IPS DF 4.7 (cell line): ENCODE data around the gene GRIK2.

Source experiments
- DNase-seq: peaks from one replicate; pipeline ENCODE4 v3.0.0-alpha.2; 2013; ENCODE audit warnings: low spot score; ENCODE audit errors: extremely low read depth

The GRIK2 gene

GRCh38 chr6:101537753-101538316 lies 144.3 kb downstream of the GRIK2 start:
- DNase-seq = no peak

GRCh38 chr6:101539510-101540245 lies 146.2 kb downstream of the GRIK2 start:
- no peak for DNase-seq

- no peak for DNase-seq
Measured at GRCh38 chr6:101541894-101542293, 148.4 kb downstream of the GRIK2 start.

GRCh38 chr6:101543796-101544195 lies 150.3 kb downstream of the GRIK2 start:
- no peak for DNase-seq

GRCh38 chr6:101544286-101544685 lies 150.8 kb downstream of the GRIK2 start:
- DNase-seq = no peak

GRCh38 chr6:101545191-101545590 lies 151.7 kb downstream of the GRIK2 start:
- no peak for DNase-seq

- no peak for DNase-seq
Measured at GRCh38 chr6:101550451-101550850, 156.9 kb downstream of the GRIK2 start.

GRCh38 chr6:101554231-101554630 lies 160.7 kb downstream of the GRIK2 start:
- no peak for DNase-seq

- DNase-seq = no peak
Measured at GRCh38 chr6:101558712-101559111, 165.2 kb downstream of the GRIK2 start.

GRCh38 chr6:101572627-101573026 lies 179.1 kb downstream of the GRIK2 start:
- DNase-seq = no peak

GRCh38 chr6:101577091-101577490 lies 183.6 kb downstream of the GRIK2 start:
- no peak for DNase-seq

GRCh38 chr6:101578306-101578705 lies 184.8 kb downstream of the GRIK2 start:
- DNase-seq = no peak

- no peak for DNase-seq
Measured at GRCh38 chr6:101582792-101583191, 189.3 kb downstream of the GRIK2 start.

- no peak for DNase-seq
Measured at GRCh38 chr6:101585501-101585900, 192.0 kb downstream of the GRIK2 start.

- no peak for DNase-seq
Measured at GRCh38 chr6:101588343-101588742, 194.8 kb downstream of the GRIK2 start.

- DNase-seq = no peak
Measured at GRCh38 chr6:101595276-101595675, 201.8 kb downstream of the GRIK2 start.

- no peak for DNase-seq
Measured at GRCh38 chr6:101597693-101598092, 204.2 kb downstream of the GRIK2 start.

GRCh38 chr6:101605426-101605825 lies 211.9 kb downstream of the GRIK2 start:
- DNase-seq = no peak

GRCh38 chr6:101605874-101606273 lies 212.4 kb downstream of the GRIK2 start:
- no peak for DNase-seq

GRCh38 chr6:101607111-101607690 lies 213.7 kb downstream of the GRIK2 start:
- DNase-seq = no peak

- DNase-seq = no peak
Measured at GRCh38 chr6:101608703-101609102, 215.2 kb downstream of the GRIK2 start.

- DNase-seq = no peak
Measured at GRCh38 chr6:101613556-101613955, 220.0 kb downstream of the GRIK2 start.

- peak; percentile 89 for DNase-seq
Measured at GRCh38 chr6:101614774-101615173, 221.3 kb downstream of the GRIK2 start.
